K562 (cell line): Measurements from ENCODE around the gene CSNK1G1. TPM values are rescaled to one million over a fixed set of nuclear protein-coding genes. Genes with fewer than 3 reads are reported as not detected.
A peak's percentile ranks its signal among the peaks of the same experiment; 100 is the strongest.

Experiments used
- ATAC-seq: fragments of 200-7000 bp; cut with Tn5 transposase; 3 replicates; pipeline ENCODE4 v1.9.1; 2020; ENCODE audit warnings: moderate library complexity
- BruUV-seq: library from RNA; stranded (reverse); fragments of 400-500 nt; replicated peaks from 2 replicates; lab custom pipeline; 2021; lab: Mats Ljungman, UMichigan
- CTCF ChIA-PET: fragments of 300-600 bp; formaldehyde crosslinking; extraction: SDS; loops from one replicate; lab custom pipeline; 2021; ENCODE audit warnings: low intra/inter-chr PET ratio; lab: Yijun Ruan, JAX
- POLR2A ChIA-PET: fragments of 300-600, 350-650 bp; sonication (Branson Sonifier 250); formaldehyde crosslinking; extraction: SDS; loops from one replicate; lab custom pipeline; 2021; ENCODE audit warnings: antibody characterized with exemption, inconsistent platforms; lab: Yijun Ruan, JAX
- DNase-seq, 4 experiments: peaks; one replicate each; pipeline versions ENCODE4 v3.0.0 to v3.0.0-alpha.2; 2011 to 2018; ENCODE audit warnings: low spot score in 3 of 4, mixed read lengths in 3 of 4; ENCODE audit errors: extremely low read depth in 1 of 4
- FAIRE-seq: peaks from 2 replicates; lab custom pipeline; 2011; peaks lifted over from hg19 to GRCh38; lab: Jason Lieb, UNC
- H2AFZ ChIP-seq: 2 replicates; pipeline ENCODE4 v1.6.0; 2011; ENCODE audit warnings: low read depth, low read length, control low read depth, inconsistent platforms
- H3K27ac ChIP-seq: fragments of 200-600 bp; 3 replicates; pipeline ENCODE4 v1.8.0; 2011; ENCODE audit warnings: low read depth, mild to moderate bottlenecking, control low read depth, inconsistent platforms, low read length, moderate library complexity, mixed read lengths; ENCODE audit errors: extremely low read depth
- H3K27me3 ChIP-seq, 2 experiments: fragments of 300-600 bp in 1 of 2; 2 replicates in 1 of 2; 3 replicates in 1 of 2; pipeline versions ENCODE4 v1.6.0 to v1.8.0; 2011; ENCODE audit warnings: inconsistent platforms in 2 of 2, low read length in 2 of 2, mild to moderate bottlenecking in 1 of 2, mixed read lengths in 1 of 2, moderate library complexity in 1 of 2; ENCODE audit not compliant: control insufficient read depth in 2 of 2, insufficient read depth in 2 of 2
- H3K36me3 ChIP-seq: fragments of 300-600 bp; 3 replicates; pipeline ENCODE4 v1.8.0; 2011; ENCODE audit warnings: mild to moderate bottlenecking, low read length, inconsistent platforms; ENCODE audit not compliant: control insufficient read depth, insufficient read depth
- H3K4me1 ChIP-seq, 2 experiments: fragments of 200-600 bp in 1 of 2; replicated peaks in 1 of 2; 2 replicates in 1 of 2; 3 replicates in 1 of 2; pipeline versions ENCODE4 v1.5.1 to v1.8.0; 2011; ENCODE audit warnings: inconsistent platforms in 2 of 2, low read length in 2 of 2, mild to moderate bottlenecking in 1 of 2, mixed read lengths in 1 of 2, moderate library complexity in 1 of 2; ENCODE audit not compliant: control insufficient read depth in 2 of 2, insufficient read depth in 2 of 2
- H3K4me2 ChIP-seq: 2 replicates; pipeline ENCODE4 v1.6.1; 2011; ENCODE audit warnings: low read length, control low read depth, inconsistent platforms, mixed read lengths; ENCODE audit not compliant: insufficient read depth
- H3K4me3 ChIP-seq: fragments of 200-600 bp; sonication (generic), shearing (Covaris generic); 2 replicates; pipeline ENCODE4 v1.5.1; 2016; ENCODE audit warnings: control low read depth, inconsistent platforms
- H3K79me2 ChIP-seq: fragments of 200-600 bp; 3 replicates; pipeline ENCODE4 v1.8.0; 2011; ENCODE audit warnings: low read length, inconsistent platforms; ENCODE audit not compliant: control insufficient read depth, insufficient read depth
- H3K9ac ChIP-seq, 2 experiments: 2 replicates each; pipeline versions ENCODE4 v1.6.0 to v1.6.1; 2011; ENCODE audit warnings: low read depth in 2 of 2, low read length in 2 of 2, control low read depth in 1 of 2, inconsistent platforms in 1 of 2, mild to moderate bottlenecking in 1 of 2, mixed read lengths in 1 of 2; ENCODE audit not compliant: insufficient read depth in 1 of 2
- H3K9me1 ChIP-seq: one replicate; pipeline ENCODE4 v1.6.0; 2011; ENCODE audit warnings: inconsistent platforms, mild to moderate bottlenecking, low read length, moderate library complexity; ENCODE audit not compliant: control insufficient read depth, insufficient read depth
- H3K9me3 ChIP-seq: replicated peaks from 2 replicates; pipeline ENCODE4 v1.5.1; 2011; ENCODE audit warnings: low read depth, low read length, inconsistent platforms; ENCODE audit not compliant: control insufficient read depth, insufficient read depth
- H4K20me1 ChIP-seq: replicated peaks from 2 replicates; pipeline ENCODE4 v1.6.1; 2011; ENCODE audit warnings: low read length, inconsistent platforms, mixed read lengths; ENCODE audit not compliant: control insufficient read depth, insufficient read depth
- ARID4B ChIP-seq: sonication (generic); formaldehyde crosslinking; IDR thresholded peaks from 2 replicates; pipeline ENCODE4 v1.8.0; 2022; ENCODE audit warnings: mild to moderate bottlenecking, missing genetic modification reagents
- EGR1 ChIP-seq: fragments of 450-650 bp; conservative IDR thresholded peaks from 2 replicates; pipeline ENCODE4 v1.6.1; 2017; ENCODE audit warnings: mild to moderate bottlenecking
- FOXP1 ChIP-seq: sonication (generic); formaldehyde crosslinking; IDR thresholded peaks from 2 replicates; pipeline ENCODE4 v1.8.0; 2022; ENCODE audit warnings: mild to moderate bottlenecking, missing genetic modification reagents
- HSF4 ChIP-seq: fragments of 250-450 bp; sonication (Bioruptor Pico); IDR thresholded peaks from 2 replicates; pipeline ENCODE4 v2.1.2; 2022; ENCODE audit warnings: mild to moderate bottlenecking, moderate library complexity, borderline replicate concordance
- MAX ChIP-seq: sonication (generic); formaldehyde crosslinking; IDR thresholded peaks from 2 replicates; pipeline ENCODE4 v1.9.0; 2022; ENCODE audit warnings: mild to moderate bottlenecking, missing genetic modification reagents
- RBFOX2 ChIP-seq: fragments of 200-400 bp; formaldehyde crosslinking; IDR thresholded peaks from 2 replicates; pipeline ENCODE4 v1.6.1; 2017; ENCODE audit warnings: low read depth, mild to moderate bottlenecking, low read length, moderate library complexity
- ZNF436 ChIP-seq: fragments of 250-450, 450-650 bp; sonication (Bioruptor Pico); formaldehyde crosslinking; IDR thresholded peaks from 2 replicates; pipeline ENCODE4 v1.7.0; 2020; ENCODE audit warnings: mild to moderate bottlenecking
- WGBS: fragments of 100-300 bp; shearing (Covaris generic); methylation state at CpG from one replicate; pipeline ENCODE4 v1.1.6; 2016; ENCODE audit warnings: low coverage, mixed read lengths; ENCODE audit not compliant: insufficient coverage; ENCODE audit errors: missing lambda C conversion rate; 5-methylcytosine and 5-hydroxymethylcytosine counted together
- in situ Hi-C: fragments of 300-500 bp; cut with MboI; formaldehyde crosslinking; loops from 4 replicates; pipeline ENCODE4 v1.15.0; 2018; ENCODE audit warnings: inconsistent platforms, mixed read lengths
- intact Hi-C: fragments of 100-400 bp; cut with micrococcal nuclease; formaldehyde crosslinking; loops from 2 replicates; pipeline ENCODE4 v1.14.2; 2022
- polyA plus RNA-seq, 8 experiments: library from polyadenylated mRNA; depleted of rRNA in 4 of 8; stranded (reverse) in 5 of 8; unstranded in 3 of 8; fragments of >200 nt; fragmentation: Nextera tagmentation in 2 of 8; fragmentation: Illumina TruSeq in 1 of 8; extraction: Ambion mirVana in 2 of 8; extraction: Trizol in 1 of 8; gene quantifications; 2 replicates each; pipeline versions ENCODE4 v1.2.1 to v1.2.3, GENCODE V29; 2011 to 2014; ENCODE audit warnings: inconsistent platforms in 1 of 8, missing spikeins in 1 of 8
- total RNA-seq, 7 experiments: library from RNA; depleted of rRNA in 6 of 7; stranded (reverse); fragments of >200 nt in 6 of 7; fragmentation: Illumina TruSeq in 2 of 7; extraction: Trizol in 2 of 7; gene quantifications; 2 replicates each; pipeline versions ENCODE4 v1.2.1 to v1.2.3, GENCODE V29; 2011 to 2021; ENCODE audit warnings: low replicate concordance in 1 of 7

The CSNK1G1 gene
- total and polyA plus RNA-seq, 9 of the 15 experiments (the other 6 are each of a cell fraction or from before 2014, with no cell fraction given) = 4.5 to 18.5 (median 9.5) TPM

GRCh38 chr15:64162478-64162868 is 193.5 kb downstream of the CSNK1G1 start (continued):
- no peak for TF ChIP-seq ZNF436 (CRISPR knock-in tag)
- TF ChIP-seq, all 486 proteins: peak for 9

- WGBS = 9% methylated on average over 11 of the region's 12 CpGs
- Histone ChIP-seq H3K9me3 (no peaks in the 10 kb centered on the region), H2AFZ (no peak overlapping the region), H3K4me3 (peak overlapping the region; percentile 92), H4K20me1 (no peaks in the 10 kb centered on the region), H3K4me2 (peak overlapping the region; percentile 94), H3K27me3 (no peaks in the 10 kb centered on the region), H3K36me3 (peaks cover 51% of the 10 kb centered on the region), H3K27ac (peak overlapping the region; percentile 86), H3K9ac (peak overlapping the region; percentile 94 to 96), H3K4me1 (peaks cover 16 to 27% of the 10 kb centered on the region in 2 experiments; a peak in 3 of 5 replicates), H3K9me1 (no peaks in the 10 kb centered on the region), H3K79me2 (peaks cover 45% of the 10 kb centered on the region)
- POLR2A ChIA-PET = interaction anchor here (0.7 to 3.8 kb wide), 9 partner anchors 8 to 825 kb away, joined by 3 to 36 read pairs (median 5); partner anchors contain the start of gene CSNK1G1
- intact Hi-C loops = loop anchor here (5.0 kb wide), 1 partner anchor 45 kb away; no protein-coding TSS in a partner anchor
- BruUV-seq = TSS peak; percentile 77
- ATAC-seq (no peak), DNase-seq (no peak), FAIRE-seq (peak; percentile 6)
- in situ Hi-C loops = no loop called here
- CTCF ChIA-PET = no interaction called here
- no peak for TF ChIP-seq HSF4 (CRISPR knock-in tag)
- peak; percentile 16; the same call in 1 of the 2 replicates for TF ChIP-seq RBFOX2
- TF ChIP-seq FOXP1 = 0 out of 2 replicates have a peak, but pooled peaks have one; percentile 22
- 0 out of 2 replicates have a peak, but pooled peaks have one; percentile 13 for TF ChIP-seq MAX
- no peak for TF ChIP-seq ARID4B
- 0 out of 2 replicates have a peak, but pooled peaks have one; percentile 10 for TF ChIP-seq EGR1
These were observed 194.1 kb downstream of the CSNK1G1 start for GRCh38 chr15:64161688-64162477.
